ENCODE data around the gene AFF3.

AFF3 gene

DNA sequence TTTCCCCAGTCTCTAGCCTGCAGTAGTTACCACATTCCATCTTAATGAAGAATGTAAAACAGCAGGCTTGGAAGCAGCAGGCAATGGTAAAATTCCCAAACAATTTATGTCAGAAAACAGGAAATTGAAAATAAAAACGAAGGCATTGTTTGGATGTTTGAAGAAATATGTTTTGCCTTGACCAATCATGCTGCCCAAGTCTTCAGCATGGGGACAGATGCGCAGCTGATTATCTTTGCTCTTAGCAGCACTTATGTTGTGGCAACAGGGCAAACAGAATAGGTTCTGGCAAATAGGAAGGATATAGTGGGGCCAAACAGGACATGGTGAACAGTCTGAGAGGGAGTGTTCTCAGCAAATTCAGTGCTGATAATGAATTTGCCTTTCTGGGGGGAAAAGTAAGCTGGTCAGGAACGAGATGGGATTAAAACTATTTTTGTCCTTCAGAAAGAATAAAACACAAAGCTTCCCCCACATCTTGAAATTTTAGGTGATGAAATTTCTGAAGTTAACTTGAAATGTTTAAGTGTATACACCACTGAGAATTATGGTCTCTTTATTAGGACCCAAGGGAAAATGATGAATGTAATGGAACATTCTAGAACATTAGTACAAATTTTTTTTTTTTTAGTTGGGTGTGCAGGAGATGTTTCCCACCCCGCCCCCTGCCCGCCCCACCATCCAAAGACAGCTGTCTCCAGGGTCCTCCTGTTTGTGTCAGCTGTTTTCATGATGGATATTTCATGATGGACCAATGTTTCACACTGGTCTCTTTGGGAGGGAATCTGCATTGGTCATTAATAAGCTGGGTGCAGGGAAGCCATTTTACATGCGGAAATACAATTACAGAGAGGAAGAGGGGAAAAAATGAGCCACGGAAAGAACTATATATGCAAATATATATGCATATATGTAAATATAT lies 413.0 kb downstream of the AFF3 start:
- Histone ChIP-seq H2BK12ac (ENCODE audit: low read length in 2 of 2) (no peak overlapping the region), H3K14ac (ENCODE audit: low read length in 2 of 2) (no peak overlapping the region), H3K9ac (ENCODE audit: low read length) (no peak overlapping the region), H3K23ac (ENCODE audit: low read length in 2 of 2) (no peak overlapping the region), H2BK120ac (ENCODE audit: low read depth, low read length) (no peak overlapping the region), H2AFZ (ENCODE audit: low read depth, low read length) (no peak overlapping the region), H3K4me3 (ENCODE audit: insufficient read depth in 1 of 2, low read depth in 1 of 2, low read length in 2 of 2) (no peak overlapping the region), H2BK5ac (ENCODE audit: low read depth, low read length, poor library complexity, severe bottlenecking) (no peak overlapping the region), H3K27ac (ENCODE audit: low read length, poor library complexity, severe bottlenecking) (no peak overlapping the region), H2AK5ac (ENCODE audit: low read length, severe bottlenecking) (no peak overlapping the region), H3K18ac (ENCODE audit: low read depth in 1 of 2, low read length in 2 of 2) (peak overlapping the region in 1 of 2 experiments; percentile 59), H4K91ac (ENCODE audit: low read length) (no peak overlapping the region), H4K8ac (ENCODE audit: low read length) (no peak overlapping the region), H3K4me2 (ENCODE audit: low read length, poor library complexity, severe bottlenecking) (no peak overlapping the region), H3K9me3 (ENCODE audit: control insufficient read depth, low read length) (no peaks in the 10 kb centered on the region), H3K27me3 (ENCODE audit: control insufficient read depth in 1 of 2, insufficient read depth in 1 of 2, low read length in 2 of 2) (peaks cover 0 to 10% of the 10 kb centered on the region in 2 experiments), H3K79me1 (replicated peaks; ENCODE audit: low read length, poor library complexity, severe bottlenecking) (peaks cover 2% of the 10 kb centered on the region), H2BK15ac (ENCODE audit: low read depth, poor library complexity, severe bottlenecking) (no peak overlapping the region), H3K4ac (ENCODE audit: low read depth in 1 of 2, low read length in 2 of 2) (no peak overlapping the region), H3K4me1 (ENCODE audit: control insufficient read depth, insufficient read depth, low read depth, low read length) (peaks cover 2% of the 10 kb centered on the region), H3K36me3 (ENCODE audit: control insufficient read depth in 1 of 2, insufficient read depth in 2 of 2, low read depth in 1 of 2, low read length in 2 of 2) (no peaks in the 10 kb centered on the region)
- 58% methylated on average over 4 of the region's 7 CpGs for WGBS
- DNase-seq = peak; percentile 95

DNA sequence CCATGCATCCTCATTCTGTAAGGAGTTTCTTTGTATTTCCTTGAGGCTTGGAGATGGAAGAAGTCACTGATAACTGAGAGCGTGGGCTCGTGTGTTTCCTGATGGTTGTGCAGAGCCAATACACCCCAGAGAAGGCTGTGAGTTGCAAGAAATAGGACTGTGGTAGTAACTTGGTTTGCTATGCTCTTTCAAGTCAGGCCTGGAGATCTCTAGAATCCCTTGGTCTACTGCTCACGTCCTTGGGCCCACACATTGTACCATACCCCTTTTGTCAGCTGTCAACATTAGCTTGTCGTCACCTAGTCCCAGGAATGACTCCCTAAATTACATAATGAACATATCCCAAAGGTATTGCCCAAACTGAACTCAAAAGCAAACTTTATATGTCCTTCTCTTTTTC lies 414.2 kb downstream of the AFF3 start:
- H3K36me3 ChIP-seq (ENCODE audit: control insufficient read depth in 1 of 2, insufficient read depth in 2 of 2, low read depth in 1 of 2, low read length in 2 of 2) = peaks cover 0 to 2% of the 10 kb centered on the region in 2 experiments
- no peak overlapping the region for H3K27ac ChIP-seq (ENCODE audit: low read length, poor library complexity, severe bottlenecking)
- H2BK120ac ChIP-seq (ENCODE audit: low read depth, low read length) = no peak overlapping the region
- WGBS = 69% methylated on average over 4 of the region's 4 CpGs
- H3K23ac ChIP-seq (ENCODE audit: low read length in 2 of 2) = no peak overlapping the region
- H3K14ac ChIP-seq (ENCODE audit: low read length in 2 of 2) = no peak overlapping the region
- H2AK5ac ChIP-seq (ENCODE audit: low read length, severe bottlenecking) = no peak overlapping the region
- H3K9ac ChIP-seq (ENCODE audit: low read length) = no peak overlapping the region
- H2BK12ac ChIP-seq (ENCODE audit: low read length in 2 of 2) = no peak overlapping the region
- no peak overlapping the region for H3K4ac ChIP-seq (ENCODE audit: low read depth in 1 of 2, low read length in 2 of 2)
- peaks cover 5% of the 10 kb centered on the region for H3K79me1 ChIP-seq (replicated peaks; ENCODE audit: low read length, poor library complexity, severe bottlenecking)
- no peak for DNase-seq
- peak overlapping the region in 1 of 2 experiments; percentile 46 for H3K18ac ChIP-seq (ENCODE audit: low read depth in 1 of 2, low read length in 2 of 2)
- H3K9me3 ChIP-seq (ENCODE audit: control insufficient read depth, low read length) = peaks cover 8% of the 10 kb centered on the region
- peaks cover 0 to 10% of the 10 kb centered on the region in 2 experiments for H3K27me3 ChIP-seq (ENCODE audit: control insufficient read depth in 1 of 2, insufficient read depth in 1 of 2, low read length in 2 of 2)
- H2AFZ ChIP-seq (ENCODE audit: low read depth, low read length) = no peak overlapping the region
- H3K4me3 ChIP-seq (ENCODE audit: insufficient read depth in 1 of 2, low read depth in 1 of 2, low read length in 2 of 2) = no peak overlapping the region
- no peak overlapping the region for H3K4me2 ChIP-seq (ENCODE audit: low read length, poor library complexity, severe bottlenecking)
- H4K8ac ChIP-seq (ENCODE audit: low read length) = no peak overlapping the region
- peaks cover 2% of the 10 kb centered on the region for H3K4me1 ChIP-seq (ENCODE audit: control insufficient read depth, insufficient read depth, low read depth, low read length)
- no peak overlapping the region for H2BK5ac ChIP-seq (ENCODE audit: low read depth, low read length, poor library complexity, severe bottlenecking)
- no peak overlapping the region for H2BK15ac ChIP-seq (ENCODE audit: low read depth, poor library complexity, severe bottlenecking)
- H4K91ac ChIP-seq (ENCODE audit: low read length) = no peak overlapping the region

DNA sequence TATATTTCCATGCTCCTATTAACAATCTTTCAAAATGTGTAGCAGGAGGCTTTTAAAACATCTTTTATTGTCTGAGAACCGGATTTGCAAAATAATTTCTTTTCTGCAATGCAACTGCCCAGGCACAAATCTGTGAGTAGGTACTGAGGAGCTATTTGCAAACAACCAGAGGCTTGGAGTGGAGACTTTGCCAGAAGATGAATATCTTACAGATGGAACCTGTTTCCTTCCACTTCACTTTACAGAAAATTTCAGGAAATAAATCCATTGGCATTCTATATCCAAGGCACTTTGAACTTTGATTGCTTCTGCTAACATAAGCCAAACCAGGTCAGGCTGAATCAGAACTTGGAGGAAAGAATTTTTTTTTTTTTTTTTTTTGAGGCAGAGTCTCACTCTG lies 415.2 kb downstream of the AFF3 start:
- Histone ChIP-seq H3K27ac (ENCODE audit: low read length, poor library complexity, severe bottlenecking) (no peak overlapping the region), H3K79me1 (replicated peaks; ENCODE audit: low read length, poor library complexity, severe bottlenecking) (peaks cover 5% of the 10 kb centered on the region), H3K9ac (ENCODE audit: low read length) (no peak overlapping the region), H3K14ac (ENCODE audit: low read length in 2 of 2) (no peak overlapping the region), H3K18ac (ENCODE audit: low read depth in 1 of 2, low read length in 2 of 2) (no peak overlapping the region), H3K36me3 (ENCODE audit: control insufficient read depth in 1 of 2, insufficient read depth in 2 of 2, low read depth in 1 of 2, low read length in 2 of 2) (peaks cover 0 to 2% of the 10 kb centered on the region in 2 experiments), H2AK5ac (ENCODE audit: low read length, severe bottlenecking) (no peak overlapping the region), H3K27me3 (ENCODE audit: control insufficient read depth in 1 of 2, insufficient read depth in 1 of 2, low read length in 2 of 2) (peaks cover 0 to 15% of the 10 kb centered on the region in 2 experiments), H2BK12ac (ENCODE audit: low read length in 2 of 2) (no peak overlapping the region), H4K91ac (ENCODE audit: low read length) (no peak overlapping the region), H3K9me3 (ENCODE audit: control insufficient read depth, low read length) (peaks cover 18% of the 10 kb centered on the region), H2BK120ac (ENCODE audit: low read depth, low read length) (no peak overlapping the region), H3K4me2 (ENCODE audit: low read length, poor library complexity, severe bottlenecking) (no peak overlapping the region), H2BK5ac (ENCODE audit: low read depth, low read length, poor library complexity, severe bottlenecking) (no peak overlapping the region), H3K23ac (ENCODE audit: low read length in 2 of 2) (no peak overlapping the region), H3K4me1 (ENCODE audit: control insufficient read depth, insufficient read depth, low read depth, low read length) (peaks cover 2% of the 10 kb centered on the region), H3K4ac (ENCODE audit: low read depth in 1 of 2, low read length in 2 of 2) (no peak overlapping the region), H4K8ac (ENCODE audit: low read length) (no peak overlapping the region), H2BK15ac (ENCODE audit: low read depth, poor library complexity, severe bottlenecking) (no peak overlapping the region), H2AFZ (ENCODE audit: low read depth, low read length) (no peak overlapping the region), H3K4me3 (ENCODE audit: insufficient read depth in 1 of 2, low read depth in 1 of 2, low read length in 2 of 2) (no peak overlapping the region)
- DNase-seq = no peak
- WGBS = 83% methylated on average over 1 of the region's 1 CpG

DNA sequence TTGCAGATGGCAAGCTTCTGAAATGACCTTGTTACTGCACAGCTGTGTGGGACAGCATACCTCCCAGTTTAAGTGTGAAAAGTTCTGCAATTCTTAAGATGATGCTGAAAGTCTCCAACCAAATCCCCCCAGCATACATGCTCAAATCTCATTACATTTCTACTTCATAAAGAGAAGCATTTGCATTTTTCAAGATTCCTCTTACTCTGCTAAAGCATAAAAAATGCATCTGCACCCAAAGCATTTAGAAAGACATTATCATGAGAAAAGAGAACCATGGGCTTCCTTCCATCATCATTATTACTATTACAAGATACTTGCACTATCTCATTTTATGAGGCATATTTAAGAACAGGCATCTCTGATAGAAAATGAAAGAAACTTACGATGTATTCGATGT lies 415.7 kb downstream of the AFF3 start:
- no peak for DNase-seq
- H4K91ac ChIP-seq (ENCODE audit: low read length) = no peak overlapping the region
- 100% methylated on average over 2 of the region's 2 CpGs for WGBS
- no peak overlapping the region for H3K27ac ChIP-seq (ENCODE audit: low read length, poor library complexity, severe bottlenecking)
- H2BK15ac ChIP-seq (ENCODE audit: low read depth, poor library complexity, severe bottlenecking) = no peak overlapping the region
- no peak overlapping the region for H3K18ac ChIP-seq (ENCODE audit: low read depth in 1 of 2, low read length in 2 of 2)
- no peak overlapping the region for H2AK5ac ChIP-seq (ENCODE audit: low read length, severe bottlenecking)
- H3K79me1 ChIP-seq (replicated peaks; ENCODE audit: low read length, poor library complexity, severe bottlenecking) = peaks cover 5% of the 10 kb centered on the region
- peaks cover 2% of the 10 kb centered on the region for H3K4me1 ChIP-seq (ENCODE audit: control insufficient read depth, insufficient read depth, low read depth, low read length)
- no peak overlapping the region for H2BK120ac ChIP-seq (ENCODE audit: low read depth, low read length)
- peaks cover 0 to 2% of the 10 kb centered on the region in 2 experiments for H3K36me3 ChIP-seq (ENCODE audit: control insufficient read depth in 1 of 2, insufficient read depth in 2 of 2, low read depth in 1 of 2, low read length in 2 of 2)
- H3K9me3 ChIP-seq (ENCODE audit: control insufficient read depth, low read length) = peaks cover 22% of the 10 kb centered on the region
- no peak overlapping the region for H2BK12ac ChIP-seq (ENCODE audit: low read length in 2 of 2)
- no peak overlapping the region for H3K4ac ChIP-seq (ENCODE audit: low read depth in 1 of 2, low read length in 2 of 2)
- H2BK5ac ChIP-seq (ENCODE audit: low read depth, low read length, poor library complexity, severe bottlenecking) = no peak overlapping the region
- no peak overlapping the region for H2AFZ ChIP-seq (ENCODE audit: low read depth, low read length)
- H4K8ac ChIP-seq (ENCODE audit: low read length) = no peak overlapping the region
- peaks cover 0 to 15% of the 10 kb centered on the region in 2 experiments for H3K27me3 ChIP-seq (ENCODE audit: control insufficient read depth in 1 of 2, insufficient read depth in 1 of 2, low read length in 2 of 2)
- no peak overlapping the region for H3K23ac ChIP-seq (ENCODE audit: low read length in 2 of 2)
- H3K4me3 ChIP-seq (ENCODE audit: insufficient read depth in 1 of 2, low read depth in 1 of 2, low read length in 2 of 2) = no peak overlapping the region
- H3K4me2 ChIP-seq (ENCODE audit: low read length, poor library complexity, severe bottlenecking) = no peak overlapping the region
- H3K14ac ChIP-seq (ENCODE audit: low read length in 2 of 2) = no peak overlapping the region
- no peak overlapping the region for H3K9ac ChIP-seq (ENCODE audit: low read length)

Measured in mesenchymal stem cell (in vitro differentiated cells and primary cell).